ENCODE results near the gene TMEM72.

DNA sequence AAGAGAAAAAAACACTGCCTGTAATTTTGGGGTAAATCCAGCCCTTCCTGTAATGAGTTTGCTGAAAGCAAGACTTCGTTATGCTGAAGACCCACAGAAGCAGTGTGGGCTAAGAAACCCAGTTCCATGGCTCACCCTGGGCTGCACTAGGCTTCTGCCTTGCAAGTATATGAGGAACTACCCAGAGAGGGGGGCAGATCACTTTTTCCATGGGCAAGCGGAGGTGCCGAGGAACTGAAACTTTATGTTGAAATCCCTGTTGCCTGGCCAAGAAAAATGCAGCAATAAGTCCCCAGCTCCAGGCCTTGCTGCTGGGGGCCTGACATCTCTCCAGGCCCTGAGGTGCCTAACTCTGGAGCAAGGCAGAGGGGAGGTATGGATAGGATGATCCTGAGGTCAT lies 57.0 kb downstream of the TMEM72 start:
- TF ChIP-seq ZFP30 (CRISPR knock-in tag; IDR thresholded peaks at IDR 0.05) (no peak), RARB (CRISPR knock-in tag; IDR thresholded peaks at IDR 0.05) (no peak), ARNTL (CRISPR knock-in tag; IDR thresholded peaks at IDR 0.05; ENCODE audit: borderline replicate concordance, low read depth) (no peak), TCF4 (CRISPR knock-in tag; IDR thresholded peaks at IDR 0.05; ENCODE audit: borderline replicate concordance) (no peak), ZNF565 (CRISPR knock-in tag; conservative IDR thresholded peaks at IDR 0.05; ENCODE audit: low read depth) (no peak)
- TF ChIP-seq, protein P1, sequence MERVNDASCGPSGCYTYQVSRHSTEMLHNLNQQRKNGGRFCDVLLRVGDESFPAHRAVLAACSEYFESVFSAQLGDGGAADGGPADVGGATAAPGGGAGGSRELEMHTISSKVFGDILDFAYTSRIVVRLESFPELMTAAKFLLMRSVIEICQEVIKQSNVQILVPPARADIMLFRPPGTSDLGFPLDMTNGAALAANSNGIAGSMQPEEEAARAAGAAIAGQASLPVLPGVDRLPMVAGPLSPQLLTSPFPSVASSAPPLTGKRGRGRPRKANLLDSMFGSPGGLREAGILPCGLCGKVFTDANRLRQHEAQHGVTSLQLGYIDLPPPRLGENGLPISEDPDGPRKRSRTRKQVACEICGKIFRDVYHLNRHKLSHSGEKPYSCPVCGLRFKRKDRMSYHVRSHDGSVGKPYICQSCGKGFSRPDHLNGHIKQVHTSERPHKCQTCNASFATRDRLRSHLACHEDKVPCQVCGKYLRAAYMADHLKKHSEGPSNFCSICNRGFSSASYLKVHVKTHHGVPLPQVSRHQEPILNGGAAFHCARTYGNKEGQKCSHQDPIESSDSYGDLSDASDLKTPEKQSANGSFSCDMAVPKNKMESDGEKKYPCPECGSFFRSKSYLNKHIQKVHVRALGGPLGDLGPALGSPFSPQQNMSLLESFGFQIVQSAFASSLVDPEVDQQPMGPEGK (CRISPR knock-in tag; IDR thresholded peaks at IDR 0.05; ENCODE audit: borderline replicate concordance): no peak

All from SK-N-SH treated with all-trans-retinoic acid at 6 μM for 48 hours (cell line).